Uterus (tissue), 2 donors: ENCODE data around the gene NFIA.

Experiments used
- CTCF ChIP-seq, 4 experiments: fragments of 200-600 bp in 2 of 4; fragments of 450-650 bp in 2 of 4; sonication (generic) in 2 of 4; IDR thresholded peaks; one replicate each; pipeline ENCODE4 v1.5.1; 2016 to 2019; ENCODE audit warnings: antibody characterized with exemption in 4 of 4, mild to moderate bottlenecking in 2 of 4, moderate library complexity in 1 of 4
- POLR2A ChIP-seq, 2 donors: fragments of 450-650 bp; IDR thresholded peaks; one replicate each; pipeline ENCODE4 v1.6.1; 2016; ENCODE audit warnings: antibody characterized with exemption in 2 of 2, mild to moderate bottlenecking in 1 of 2, moderate library complexity in 1 of 2

GRCh38 chr1:61270107-61270506 lies 187.7 kb downstream of the NFIA start:
- no peak for TF ChIP-seq POLR2A (IDR thresholded peaks at IDR 0.05)
- TF ChIP-seq CTCF (IDR thresholded peaks at IDR 0.05) = no peak
